GM18505 (cell line): ENCODE measurements around the gene SLIT3.

ENCODE experiments used
- ATAC-seq: cut with Tn5 transposase; IDR thresholded peaks from one replicate; pipeline ENCODE4 v1.9.1; 2021; ENCODE audit not compliant: unreplicated experiment
- POLR2A ChIP-seq: IDR thresholded peaks from 4 replicates; pipeline ENCODE4 v1.6.1; 2011; ENCODE audit warnings: borderline replicate concordance; ENCODE audit not compliant: insufficient read depth, insufficient read length; ENCODE audit errors: extremely low read depth

The SLIT3 gene

DNA sequence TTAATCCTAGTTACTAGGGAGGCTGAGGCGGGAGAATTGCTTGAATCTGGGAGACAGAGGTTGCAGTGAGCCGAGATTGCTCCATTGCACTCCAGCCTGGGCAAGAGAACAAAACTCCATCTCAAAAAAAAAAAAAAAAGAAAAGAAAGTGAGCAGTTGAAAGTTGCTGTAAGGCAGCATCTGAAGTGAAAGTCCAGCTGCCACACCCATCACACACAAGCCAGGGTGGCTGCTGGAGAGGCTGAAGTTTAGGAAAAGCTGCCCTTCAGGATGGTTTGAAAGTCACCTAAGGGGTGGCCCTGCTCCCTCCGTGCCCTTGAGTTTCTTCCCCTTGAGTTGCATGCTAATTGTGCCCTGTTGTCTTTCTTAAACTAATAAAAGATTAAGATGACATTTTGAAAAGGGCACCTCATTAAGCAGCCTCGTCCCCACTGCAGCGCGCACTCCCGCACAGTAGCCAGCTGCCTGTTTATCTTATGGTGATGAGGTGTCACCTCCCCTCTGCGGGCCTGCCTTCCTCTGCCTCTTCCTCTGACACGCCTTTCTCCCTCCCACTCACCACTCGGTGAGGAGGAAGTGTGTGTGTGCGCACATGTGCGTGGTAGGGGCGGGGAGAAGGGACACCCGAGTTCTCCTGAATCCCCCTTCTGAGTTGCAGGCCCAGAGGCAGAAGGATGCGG, 617.6 kb downstream of the SLIT3 start:
- no peak for TF ChIP-seq POLR2A
- ATAC-seq: no peak

DNA sequence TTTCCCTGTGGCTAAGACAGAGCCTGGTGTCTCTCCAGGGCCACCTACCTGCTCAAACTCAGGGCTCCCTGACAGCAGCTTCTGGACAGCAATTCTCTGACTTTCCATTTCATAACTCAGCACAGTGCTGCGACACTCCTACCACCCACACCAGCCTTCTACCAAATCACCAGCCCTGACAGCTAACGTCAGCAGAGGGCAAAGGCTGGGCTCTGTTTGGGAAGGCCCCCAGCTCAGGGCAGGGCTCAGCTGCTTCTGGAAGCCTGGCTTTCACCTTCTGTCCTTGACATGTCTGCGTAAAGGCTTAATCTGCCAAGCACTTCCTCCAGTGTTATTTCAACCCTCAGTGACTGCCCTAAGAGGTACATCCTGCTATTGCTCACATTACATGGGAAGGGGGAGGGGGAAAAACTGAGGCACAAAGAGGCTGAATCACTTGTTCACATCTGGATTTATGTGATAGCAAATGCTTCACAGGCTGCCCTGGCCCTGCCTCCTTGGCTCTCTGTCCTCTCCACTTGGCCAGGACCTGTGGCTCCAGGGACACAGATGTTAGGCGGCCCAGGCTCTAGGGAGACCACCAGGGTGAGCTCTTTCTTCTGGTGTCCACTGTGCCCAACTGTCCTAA, 619.3 kb downstream of the SLIT3 start:
- no peak for ATAC-seq
- TF ChIP-seq POLR2A: no peak

DNA sequence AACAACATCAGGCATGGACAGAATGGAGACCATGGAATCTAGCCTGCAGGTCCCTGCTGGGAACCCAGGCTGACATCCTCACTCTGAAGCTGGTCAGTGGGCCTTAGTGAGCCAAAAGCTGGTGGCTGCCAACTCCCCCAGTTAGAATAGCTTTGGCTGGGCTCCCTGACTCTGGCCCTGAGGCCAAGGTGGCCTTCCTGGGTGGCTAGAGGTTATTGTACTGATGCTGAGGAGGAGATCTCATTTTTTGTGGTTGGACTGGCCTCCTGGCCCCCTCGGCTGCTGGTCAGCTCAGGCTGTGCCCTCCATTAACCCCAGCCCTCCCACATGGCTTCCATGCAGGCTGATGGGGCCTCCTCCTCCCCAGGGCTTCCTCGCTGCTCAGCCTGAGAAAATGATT, 620.5 kb downstream of the SLIT3 start:
- no peak for ATAC-seq
- TF ChIP-seq POLR2A: no peak

DNA sequence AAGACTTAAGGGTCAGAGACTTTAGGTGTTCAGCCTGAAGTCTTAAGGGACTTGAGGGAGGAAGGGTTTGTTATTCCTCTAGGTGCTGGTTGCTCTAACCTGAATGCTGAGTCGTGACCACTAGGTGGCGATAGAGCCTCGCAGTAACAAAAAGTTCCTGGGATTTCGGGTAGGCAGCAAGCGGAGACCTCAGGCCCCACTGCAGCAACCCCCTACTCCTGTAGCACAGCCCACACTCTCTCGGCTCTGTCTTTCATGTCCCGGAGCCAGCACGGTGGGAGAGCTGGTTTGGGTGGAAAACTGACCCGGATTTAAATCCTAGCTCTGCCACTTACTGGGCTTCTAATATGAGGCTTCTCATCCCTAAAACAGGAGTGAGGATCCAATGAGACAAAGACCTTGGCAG, 621.4 kb downstream of the SLIT3 start:
- no peak for ATAC-seq
- no peak for TF ChIP-seq POLR2A

DNA sequence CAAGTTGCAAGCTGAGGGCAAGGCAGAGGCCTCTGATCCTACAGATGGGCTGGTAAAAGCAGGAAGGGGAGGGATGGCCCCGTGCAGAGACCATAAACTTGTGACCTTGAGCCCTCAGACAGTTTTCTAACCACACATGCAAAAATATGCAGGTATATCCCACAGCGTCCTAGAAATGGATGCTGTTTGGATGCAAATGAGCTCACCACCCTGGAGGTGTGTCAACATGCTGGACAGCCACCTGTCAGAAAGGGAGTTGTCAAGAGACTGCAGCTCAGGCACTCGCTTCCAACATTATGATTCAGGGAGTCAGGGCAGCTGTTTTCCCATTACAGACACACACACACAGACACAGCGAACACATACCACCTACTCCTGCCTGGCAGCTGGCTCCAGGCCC, 624.4 kb downstream of the SLIT3 start:
- TF ChIP-seq POLR2A: no peak
- no peak for ATAC-seq

DNA sequence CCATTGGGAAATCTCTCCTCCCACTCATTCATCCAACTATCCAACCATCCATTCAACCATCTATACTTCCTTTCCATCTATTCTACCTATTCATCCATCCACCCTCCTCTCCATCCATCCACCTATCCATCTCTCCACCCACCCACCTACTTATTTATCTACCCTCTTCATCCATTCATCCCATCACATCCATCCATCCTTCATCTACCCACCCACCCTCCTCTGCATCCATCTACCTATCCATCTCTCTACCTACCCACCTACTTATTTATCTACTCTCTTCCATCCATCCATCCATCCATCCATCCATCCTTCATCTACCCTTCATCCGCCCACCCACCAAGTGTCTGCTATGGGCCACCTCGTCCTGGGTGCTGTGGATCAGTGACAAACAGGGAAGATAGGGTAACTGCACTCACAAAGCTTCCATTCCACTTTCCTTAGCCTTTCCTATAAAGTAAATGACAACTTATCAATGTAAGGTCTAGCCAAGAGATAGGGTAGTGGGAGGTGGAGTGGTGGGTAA, 625.0 kb downstream of the SLIT3 start:
- TF ChIP-seq POLR2A: no peak
- ATAC-seq: no peak

DNA sequence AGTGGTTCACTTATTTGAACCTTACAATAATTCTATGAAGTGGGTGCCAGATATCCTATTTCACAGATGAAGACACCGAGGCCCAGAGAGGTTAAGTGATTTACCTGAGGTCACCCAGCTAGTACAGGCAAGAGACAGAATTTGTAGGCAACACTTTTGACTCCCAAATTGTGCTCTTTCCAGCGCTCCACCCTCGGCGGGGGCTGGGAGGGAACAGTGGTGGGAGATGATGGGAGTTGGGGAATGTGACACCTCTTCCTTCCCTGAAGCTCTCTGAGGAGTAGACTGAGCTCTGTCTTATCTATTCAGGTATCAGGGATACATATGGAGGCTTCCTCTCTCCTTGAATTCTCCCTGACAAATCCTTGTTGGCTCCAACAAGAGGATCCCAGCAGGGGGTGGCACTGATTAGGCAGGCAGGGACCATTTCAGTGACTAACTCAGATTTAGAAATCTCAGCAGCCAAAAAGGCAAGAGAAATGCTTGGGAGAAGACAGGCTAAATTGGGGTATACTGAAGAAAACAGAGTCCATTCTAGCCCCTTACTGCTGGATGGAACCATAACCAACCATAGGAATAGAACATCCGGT, 626.0 kb downstream of the SLIT3 start:
- no peak for ATAC-seq

DNA sequence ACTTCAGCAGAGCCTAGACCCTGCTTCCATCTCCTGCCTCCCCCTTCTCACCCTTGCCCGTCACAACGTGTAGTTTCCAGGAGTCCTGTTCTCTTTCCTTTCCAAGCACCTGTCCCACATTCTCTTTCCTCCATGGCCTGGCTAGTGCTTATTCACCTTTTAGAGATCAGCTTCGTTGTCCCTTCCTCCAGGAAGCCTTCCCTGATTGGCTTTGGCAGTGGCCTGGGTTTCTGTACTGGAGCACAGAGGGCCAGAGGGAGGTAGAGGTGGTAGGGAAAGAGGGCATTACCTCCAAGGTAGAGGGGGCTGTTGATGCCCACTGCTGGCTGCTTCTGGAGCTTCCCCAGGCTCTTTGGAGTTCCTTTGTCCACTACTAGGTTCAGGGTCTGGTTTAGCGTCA, 628.1 kb downstream of the SLIT3 start:
- TF ChIP-seq POLR2A: no peak
- ATAC-seq: no peak

More for the DNA sequence above, 626.0 kb downstream of the SLIT3 start:
- TF ChIP-seq POLR2A: no peak

DNA sequence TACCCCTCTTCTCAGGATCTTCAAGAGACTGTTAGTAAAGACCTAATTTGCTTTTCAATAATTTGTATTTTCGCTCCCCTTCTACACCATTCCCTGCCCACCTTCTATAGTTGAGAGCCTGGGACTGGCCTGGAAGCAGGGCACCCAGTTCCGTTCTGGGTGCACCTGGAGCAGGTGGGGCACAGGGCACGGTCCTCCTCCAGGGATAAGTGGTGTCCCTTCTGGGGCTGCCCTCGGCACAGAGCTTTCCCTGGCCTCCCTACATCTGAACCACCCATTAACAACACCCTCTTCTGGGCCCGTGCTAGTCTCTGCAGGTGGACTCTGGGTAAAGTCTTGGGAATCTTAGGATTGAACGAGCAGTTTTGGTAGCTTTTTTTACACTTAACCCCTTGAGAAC, 628.9 kb downstream of the SLIT3 start:
- no peak for TF ChIP-seq POLR2A
- no peak for ATAC-seq

DNA sequence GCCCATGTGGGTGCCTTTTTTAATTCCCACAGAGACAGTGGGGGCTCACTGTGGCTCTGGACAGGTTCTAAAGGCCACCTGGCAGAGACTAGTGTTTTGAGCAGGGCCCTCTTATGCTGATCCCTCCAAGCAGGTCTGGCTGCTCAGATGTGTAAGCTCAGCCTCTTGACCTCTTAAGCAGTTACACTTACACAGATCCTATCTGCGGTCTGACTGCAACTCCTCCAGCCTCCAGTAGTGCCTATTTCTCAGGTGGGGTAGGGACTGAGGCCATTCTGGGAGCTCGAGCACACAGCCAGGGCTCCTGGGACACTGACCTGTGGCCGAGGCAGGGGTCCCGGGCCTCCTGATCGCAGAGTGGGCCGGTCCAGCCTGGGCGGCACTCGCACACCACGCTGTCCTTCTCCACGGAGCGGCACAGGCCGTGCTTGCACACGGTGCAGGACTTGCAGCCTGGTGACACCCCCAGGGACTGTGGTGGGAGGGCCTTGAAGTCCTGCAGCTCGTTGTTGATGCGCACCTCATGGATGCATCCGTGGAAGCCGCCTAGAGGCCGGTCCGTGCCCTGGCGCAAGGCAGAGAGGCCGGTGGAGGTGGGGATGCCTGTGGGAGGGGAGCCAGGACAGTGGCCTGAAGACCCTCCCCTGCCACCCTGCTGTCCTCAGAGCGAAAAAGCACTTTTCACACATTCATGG, 629.9 kb downstream of the SLIT3 start:
- TF ChIP-seq POLR2A: no peak
- ATAC-seq: no peak

DNA sequence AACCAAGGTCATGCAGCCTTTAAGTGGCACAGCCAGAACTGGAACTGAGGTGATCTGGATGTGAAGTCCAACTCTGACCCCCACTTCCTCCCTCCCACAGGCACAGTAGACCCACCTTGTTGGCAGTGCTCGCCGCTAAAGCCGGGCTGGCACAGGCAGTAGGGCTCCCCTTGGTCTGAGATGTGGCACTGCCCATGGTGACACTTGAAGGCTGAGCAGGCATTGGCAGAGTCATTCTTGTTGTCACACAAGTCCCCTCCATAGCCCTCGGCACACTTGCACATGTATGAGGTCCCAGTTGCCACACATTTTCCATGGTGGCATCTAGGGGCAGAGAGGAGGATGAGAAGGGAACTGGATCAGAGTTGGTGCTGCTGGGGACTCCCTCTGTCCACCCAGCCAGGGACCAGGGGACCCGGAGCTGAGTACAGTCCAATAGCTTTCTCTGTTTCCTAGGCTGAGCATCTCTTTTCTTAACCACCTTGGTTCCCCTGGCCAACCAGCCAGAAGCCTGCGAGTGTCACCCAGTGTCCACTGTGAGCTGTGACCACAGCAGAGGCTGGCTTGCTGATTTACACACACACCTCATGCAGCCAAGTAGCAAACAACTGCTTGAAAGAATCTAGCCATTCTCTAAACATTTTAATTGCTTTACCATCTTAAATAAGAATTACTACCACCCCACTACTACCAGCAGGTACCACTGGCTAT, 631.1 kb downstream of the SLIT3 start:
- no peak for TF ChIP-seq POLR2A
- ATAC-seq: no peak

DNA sequence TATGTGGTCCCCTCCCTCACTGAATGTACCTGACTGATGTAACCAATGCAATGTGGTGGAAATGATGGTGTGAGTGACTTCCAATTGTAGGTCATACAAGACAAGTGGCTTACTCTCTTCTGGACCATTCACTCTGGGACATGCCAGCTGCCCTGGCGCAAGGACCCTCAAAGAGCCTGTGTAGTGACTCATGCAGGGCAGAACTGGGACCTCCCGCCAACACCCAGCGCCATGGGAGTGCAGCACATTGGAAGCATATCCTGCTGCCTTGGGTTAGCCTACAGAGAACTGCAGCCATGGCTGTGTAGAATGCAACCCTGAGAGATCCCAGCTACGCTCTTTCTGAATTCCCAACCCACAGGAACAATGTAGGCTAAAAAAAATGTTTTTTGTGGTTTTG, 631.8 kb downstream of the SLIT3 start:
- no peak for ATAC-seq
- no peak for TF ChIP-seq POLR2A

DNA sequence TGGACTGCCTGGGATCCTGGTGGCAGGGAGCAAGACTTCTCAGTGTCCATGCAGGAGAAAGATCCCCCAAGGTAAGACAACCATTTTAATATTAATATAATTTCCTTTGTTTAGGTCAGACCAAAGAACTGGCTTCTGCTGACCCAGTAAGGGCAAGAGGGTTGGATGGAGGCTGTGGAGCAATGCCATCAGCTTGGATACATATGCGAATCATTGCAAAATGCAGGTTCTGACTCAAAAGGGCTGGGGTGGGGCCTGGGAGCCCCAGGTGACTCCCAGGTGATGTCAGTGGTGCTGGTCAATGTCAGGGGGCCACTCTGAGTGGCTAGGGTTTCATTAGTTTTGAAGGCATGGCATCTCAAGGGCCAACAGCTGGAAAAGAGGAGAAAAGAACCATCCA, 632.9 kb downstream of the SLIT3 start:
- no peak for ATAC-seq

More for the DNA sequence above, 632.9 kb downstream of the SLIT3 start:
- TF ChIP-seq POLR2A: no peak
